Fibroblast of skin of scalp (primary cell): ENCODE results near the gene OR2T6.
"Not testable (repeated sequence)": the region's sequence is repeated elsewhere in the genome, so short reads cannot be mapped to it uniquely, and the experiment has no call there.

ENCODE experiments used
- DNase-seq: peaks from one replicate; pipeline ENCODE4 v3.0.0-alpha.2; 2013

OR2T6 gene

DNA sequence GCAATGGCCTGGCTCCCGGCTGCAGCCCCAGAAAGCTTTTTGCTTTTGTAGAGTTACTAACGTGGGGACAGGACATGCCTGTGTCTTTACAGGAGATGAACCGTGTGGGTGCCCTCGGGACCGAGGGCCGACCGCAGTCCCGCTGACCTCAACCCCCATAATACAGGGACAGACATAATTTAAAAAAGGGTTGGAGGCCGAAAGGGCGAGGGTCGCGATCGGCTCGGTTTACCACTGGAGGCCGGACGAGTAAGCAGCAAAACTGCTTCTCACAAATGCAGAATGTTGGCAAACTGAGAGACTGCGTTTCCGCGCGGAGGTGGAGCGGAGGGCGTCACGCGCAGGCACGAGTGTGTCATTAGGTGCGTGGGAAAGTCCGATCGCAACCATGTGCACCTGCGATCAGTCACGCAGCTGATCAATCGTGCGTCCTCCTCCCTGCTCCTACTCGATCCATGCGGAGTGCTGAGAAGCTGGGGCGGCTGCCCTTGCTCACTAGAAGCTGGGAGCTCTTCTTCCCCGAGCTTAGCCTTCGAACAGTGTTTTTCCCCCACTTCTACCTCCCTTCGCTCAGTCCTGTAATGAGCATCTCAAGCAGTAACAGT is 58.4 kb downstream of the OR2T6 start:
- not testable (repeated sequence) for DNase-seq

GRCh38 chr1:248434913-248435312 is 59.4 kb downstream of the OR2T6 start:
- DNase-seq = not testable (repeated sequence)

GRCh38 chr1:248436303-248436702 is 60.8 kb downstream of the OR2T6 start:
- DNase-seq = not testable (repeated sequence)

- not testable (repeated sequence) for DNase-seq
Observed at GRCh38 chr1:248438668-248439067, 63.1 kb downstream of the OR2T6 start.

DNA sequence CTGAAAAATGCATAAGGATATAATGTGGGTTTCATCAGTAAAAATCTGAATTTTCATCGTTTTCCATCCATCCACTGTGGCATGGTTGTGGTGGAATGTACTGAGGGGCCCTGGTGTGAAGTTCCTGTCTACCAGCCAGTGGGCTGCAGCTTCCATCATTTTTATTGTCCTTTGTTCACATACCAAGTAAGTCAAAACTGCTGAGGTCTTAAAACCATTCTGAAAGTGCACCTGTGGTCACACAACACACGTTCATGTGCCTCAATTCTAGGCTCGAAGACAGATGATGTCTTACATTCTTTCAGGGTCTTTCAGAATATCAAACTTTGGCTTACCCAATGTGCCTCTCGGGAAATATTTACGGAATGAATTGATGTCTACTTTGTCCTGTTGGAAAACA is 63.7 kb downstream of the OR2T6 start:
- not testable (repeated sequence) for DNase-seq
